Smooth muscle cell of the brain vasculature (primary cell): ENCODE measurements around the gene ZMYND8.
"Not testable (repeated sequence)": the region's sequence is repeated elsewhere in the genome, so short reads cannot be mapped to it uniquely, and the experiment has no call there.

ENCODE experiments used
- DNase-seq: peaks from one replicate; pipeline ENCODE4 v3.0.0-alpha.2; 2012; ENCODE audit warnings: low read depth, low spot score

Gene ZMYND8

GRCh38 chr20:47286681-47287080, 69.8 kb downstream of the ZMYND8 start:
- no peak for DNase-seq

- DNase-seq = no peak
Observed at GRCh38 chr20:47285189-47285588, 71.3 kb downstream of the ZMYND8 start.

DNA sequence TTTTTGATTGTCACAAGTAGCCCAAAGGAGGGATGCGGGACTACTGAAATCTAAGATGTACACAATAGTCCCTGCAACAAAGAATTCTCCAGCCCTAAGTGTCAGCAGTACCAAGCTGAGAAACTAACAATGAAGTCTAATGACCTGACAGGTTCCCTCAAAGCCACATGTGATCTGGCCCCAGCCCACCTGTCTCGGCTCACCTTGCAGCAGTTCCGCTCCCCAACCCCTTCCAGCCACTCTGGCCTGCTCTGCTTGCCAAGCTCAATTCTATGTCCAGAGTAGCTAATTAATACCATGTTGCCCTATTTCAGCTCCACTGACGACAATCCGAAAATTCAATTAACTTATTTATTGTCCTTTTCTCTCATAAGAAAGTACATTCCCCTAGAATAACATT, 72.1 kb downstream of the ZMYND8 start:
- no peak for DNase-seq

DNA sequence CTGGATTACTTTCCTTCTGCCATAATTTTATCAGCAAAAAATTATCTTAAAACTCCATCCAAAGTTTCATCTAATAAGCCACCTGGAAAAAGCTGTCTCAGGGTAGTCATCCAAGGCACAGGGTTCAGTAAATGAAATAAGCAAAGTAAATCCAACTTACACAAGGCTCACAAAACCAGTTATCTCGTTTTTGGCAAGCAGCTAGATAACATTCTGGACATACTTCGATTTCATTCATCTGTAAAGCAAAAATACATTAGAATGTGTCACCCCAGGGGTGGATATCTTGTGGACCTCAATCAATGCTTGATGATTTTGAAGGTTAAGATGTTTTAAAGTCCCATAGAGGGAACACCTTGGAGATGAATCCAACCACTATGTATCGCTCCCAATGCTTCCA, 73.1 kb downstream of the ZMYND8 start:
- DNase-seq = no peak

- no peak for DNase-seq
Observed at GRCh38 chr20:47282864-47283263, 73.6 kb downstream of the ZMYND8 start.

DNA sequence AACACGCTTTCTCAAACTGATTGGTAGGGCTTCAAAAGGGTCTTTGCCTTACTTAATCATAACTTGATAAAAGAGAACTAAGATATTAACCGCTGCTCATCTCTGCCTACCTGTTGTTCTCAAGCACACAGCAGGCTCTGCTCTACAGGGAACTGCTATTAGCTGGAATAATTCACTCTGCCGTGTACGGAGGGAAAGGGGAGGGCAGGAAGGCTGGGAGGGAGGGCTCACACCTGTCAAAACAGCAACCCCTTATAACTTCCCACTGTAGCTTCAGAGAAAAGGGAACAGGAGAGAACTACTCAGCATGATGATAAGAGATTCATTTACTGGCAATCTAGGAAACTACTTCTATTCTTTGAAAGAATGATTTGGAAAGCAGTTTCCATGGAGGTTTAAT, 75.1 kb downstream of the ZMYND8 start:
- DNase-seq = no peak

DNA sequence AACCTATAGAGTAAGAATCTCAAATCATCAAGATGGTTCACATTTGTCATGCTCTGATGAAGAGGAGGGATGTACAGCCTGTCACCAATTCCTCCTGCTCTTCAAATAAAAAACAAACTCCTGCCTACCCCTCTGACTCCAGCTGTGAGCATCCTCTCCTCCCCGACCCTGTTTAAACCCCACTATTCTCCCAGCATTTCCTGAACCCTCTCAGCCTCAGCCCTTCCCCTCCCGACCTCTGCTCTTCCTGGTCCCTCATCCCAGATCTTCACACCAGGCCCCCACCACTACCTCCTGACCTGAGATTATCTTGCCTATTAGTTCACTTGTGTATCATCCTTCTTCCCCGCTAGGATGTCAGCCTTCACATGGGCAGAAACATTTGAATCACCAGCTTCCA, 75.8 kb downstream of the ZMYND8 start:
- DNase-seq = no peak

- DNase-seq = no peak
Observed at GRCh38 chr20:47280228-47280627, 76.3 kb downstream of the ZMYND8 start.

GRCh38 chr20:47278907-47279348, 77.6 kb downstream of the ZMYND8 start:
- no peak for DNase-seq

- not testable (repeated sequence) for DNase-seq
Observed at GRCh38 chr20:47277535-47277872, 79.0 kb downstream of the ZMYND8 start.

DNA sequence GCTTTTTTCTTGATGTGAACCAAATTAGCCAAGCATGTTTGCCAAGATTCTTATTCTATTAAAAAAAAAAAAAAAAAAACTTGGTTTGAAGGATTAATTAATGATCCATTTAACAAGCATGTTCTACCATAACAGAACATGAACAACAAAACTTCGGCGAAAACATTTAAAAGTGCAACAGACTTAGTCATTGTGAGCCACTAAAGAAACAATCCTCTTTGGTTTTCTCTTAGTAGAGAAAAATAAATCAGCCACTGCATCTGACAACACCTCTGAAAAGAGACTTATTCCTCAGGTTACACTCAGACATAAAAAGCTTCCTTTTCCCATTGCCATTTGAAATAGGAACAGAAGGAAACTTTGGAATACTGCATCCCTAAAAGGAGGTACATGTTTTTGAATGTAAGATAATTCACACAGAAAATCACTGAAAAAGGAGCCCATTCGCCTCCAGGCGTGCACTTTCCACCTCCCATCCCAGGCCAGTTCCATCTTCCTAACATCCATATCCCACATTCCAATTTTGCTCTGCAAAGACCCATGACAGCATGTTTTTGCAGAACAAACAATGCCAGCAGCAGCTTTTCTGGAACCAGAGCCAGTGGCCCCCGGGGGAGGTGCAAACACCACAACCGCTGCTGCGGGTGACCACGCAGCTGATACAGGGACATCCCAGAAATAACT, 79.5 kb downstream of the ZMYND8 start:
- DNase-seq = no peak

DNA sequence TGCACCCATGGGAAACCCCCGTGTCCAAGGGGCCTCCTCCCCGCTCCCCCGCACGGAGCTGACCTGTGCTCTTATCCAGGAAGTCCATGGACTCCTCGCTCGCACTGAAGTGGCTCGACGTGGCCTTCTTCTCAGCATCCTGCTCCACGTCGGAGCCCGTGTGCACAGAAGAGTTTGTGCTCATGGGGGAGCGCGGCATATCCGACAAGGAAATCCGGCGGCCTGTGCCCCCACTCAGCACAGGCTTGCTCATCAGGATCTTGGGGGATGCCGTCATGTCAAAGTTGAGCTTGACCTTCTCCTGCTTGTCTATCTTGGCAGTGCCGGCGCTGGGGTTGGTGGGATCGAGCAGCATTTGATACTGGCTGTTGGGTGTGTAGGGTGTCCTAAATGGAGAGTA, 80.2 kb downstream of the ZMYND8 start:
- DNase-seq = no peak

GRCh38 chr20:47275548-47275947, 81.0 kb downstream of the ZMYND8 start:
- DNase-seq = no peak

GRCh38 chr20:47274401-47275108, 81.9 kb downstream of the ZMYND8 start:
- DNase-seq = peak; percentile 82

DNA sequence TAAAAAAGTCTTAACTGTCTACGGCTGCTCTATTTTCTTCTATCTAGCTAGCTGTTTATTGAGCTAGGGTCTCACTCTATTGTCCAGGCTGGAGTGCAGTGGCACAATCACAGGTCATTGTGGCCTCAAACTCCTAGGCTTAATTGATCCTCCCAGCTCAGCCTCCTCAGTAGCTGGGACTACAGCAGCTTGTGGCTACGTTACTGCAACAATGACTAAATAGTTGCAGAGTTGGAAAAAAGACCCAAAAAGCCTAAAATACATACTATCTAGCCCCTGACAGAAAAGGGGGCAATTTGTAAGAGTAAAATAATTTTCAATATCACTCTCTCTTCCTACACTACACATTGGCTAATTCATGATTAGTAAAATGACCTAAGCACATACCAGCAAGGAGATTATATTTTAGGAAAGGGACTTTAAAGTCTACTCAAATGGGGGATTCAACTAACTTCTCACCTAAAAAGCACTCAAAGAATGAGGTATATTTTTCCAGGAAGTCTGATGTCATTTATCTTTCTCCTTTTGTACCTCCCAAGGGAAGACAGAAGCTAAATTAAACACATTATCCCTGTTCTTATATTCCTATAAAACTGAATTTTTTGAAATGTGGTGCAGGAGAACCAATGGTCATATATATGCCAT, 82.8 kb downstream of the ZMYND8 start:
- no peak for DNase-seq

DNA sequence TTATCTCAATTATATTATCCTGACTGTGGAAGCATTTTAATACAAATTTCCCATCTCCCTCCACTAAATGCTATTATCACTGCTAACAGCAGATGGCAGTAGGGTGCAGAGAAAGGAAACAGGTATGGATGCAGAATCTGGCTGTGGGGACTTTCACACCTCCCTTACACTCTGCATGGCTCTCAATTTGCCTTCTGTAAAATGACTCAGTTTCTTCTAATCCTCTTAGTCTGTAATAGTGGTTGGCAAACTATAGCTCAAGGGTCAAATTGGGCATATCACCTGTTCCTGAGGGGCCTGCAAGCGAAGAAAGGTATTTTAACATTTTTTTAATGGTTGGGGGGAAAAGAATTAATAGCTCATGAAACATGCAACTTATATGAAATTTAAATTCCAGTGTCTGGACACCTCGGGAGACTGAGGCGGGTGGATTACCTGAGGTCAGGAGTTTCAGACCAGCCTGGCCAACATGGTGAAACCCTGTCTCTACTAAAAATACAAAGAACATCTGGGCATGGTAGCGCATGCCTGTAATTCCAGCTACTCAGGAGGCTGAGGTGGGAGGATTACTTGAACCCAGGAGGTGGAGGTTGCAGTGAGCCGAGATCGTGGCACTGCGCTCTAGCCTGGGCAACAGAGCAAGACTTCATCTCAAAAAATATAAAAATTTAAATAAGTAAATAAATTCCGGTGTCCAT, 83.5 kb downstream of the ZMYND8 start:
- peak; percentile 57 for DNase-seq

GRCh38 chr20:47271046-47271615, 85.4 kb downstream of the ZMYND8 start:
- no peak for DNase-seq

DNA sequence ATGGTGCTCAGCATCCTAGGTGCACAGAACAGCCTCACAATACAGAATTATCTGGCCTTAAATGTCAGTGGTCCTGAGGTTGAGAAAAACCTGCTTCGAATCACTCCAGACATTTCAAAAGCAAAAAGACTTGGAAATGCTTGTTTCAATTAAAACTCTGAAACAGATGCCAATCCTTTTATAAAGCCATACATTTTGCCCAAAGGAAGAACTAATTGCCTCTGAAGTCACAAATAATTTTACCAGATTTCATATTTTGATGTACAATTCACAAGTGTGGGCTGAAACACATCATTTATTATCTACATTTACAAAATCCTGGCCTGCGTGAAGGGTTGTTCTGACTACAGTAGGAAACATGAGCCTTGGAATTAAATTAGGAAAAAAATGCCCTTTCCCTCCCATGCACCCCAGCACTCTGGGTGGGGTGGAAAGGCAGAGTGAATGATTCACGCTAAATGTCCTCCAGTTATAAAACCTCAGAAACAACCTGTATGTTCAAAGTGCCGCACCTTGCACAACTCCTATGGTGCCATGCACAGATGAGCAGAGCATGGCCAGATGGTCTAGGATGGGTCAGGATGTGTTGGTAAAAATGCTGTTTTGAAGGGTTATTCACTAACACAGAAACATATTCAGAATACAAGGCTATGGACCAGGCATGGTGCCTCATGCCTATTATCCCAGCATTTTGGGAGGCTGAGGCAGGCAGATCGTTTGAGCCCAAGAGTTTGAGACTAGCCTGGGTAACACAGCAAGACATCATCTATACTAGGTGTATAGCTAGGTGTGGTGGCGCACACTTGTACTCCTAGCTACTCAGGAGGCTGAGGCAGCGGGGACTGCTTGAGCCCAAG, 87.0 kb downstream of the ZMYND8 start:
- DNase-seq = no peak

DNA sequence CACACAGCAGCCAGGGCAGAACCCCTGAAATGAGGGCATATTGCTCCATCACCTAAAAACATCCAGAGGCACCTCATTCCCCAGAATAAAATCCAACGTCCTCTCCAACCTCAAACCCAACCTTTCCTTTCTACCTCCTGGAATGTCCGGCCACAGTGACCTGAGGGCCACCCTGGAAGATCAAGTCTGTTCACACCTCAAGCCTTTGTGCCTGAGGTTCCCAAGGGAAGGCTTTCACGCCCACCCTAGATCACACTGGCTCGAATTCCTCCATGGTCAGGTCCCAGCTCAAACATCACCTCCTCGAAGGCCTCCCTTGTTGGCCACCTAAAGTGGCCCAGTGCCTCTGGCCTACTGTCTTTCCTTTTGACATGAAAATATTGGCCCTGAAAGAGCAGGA, 88.9 kb downstream of the ZMYND8 start:
- DNase-seq = no peak

- DNase-seq = no peak
Observed at GRCh38 chr20:47266847-47267515, 89.5 kb downstream of the ZMYND8 start.

- DNase-seq = no peak
Observed at GRCh38 chr20:47265984-47266383, 90.5 kb downstream of the ZMYND8 start.
